Lung (tissue), 12 donors: Measurements from ENCODE around the gene LDLRAD4. TPM values are rescaled to one million over a fixed set of nuclear protein-coding genes. Genes with fewer than 3 reads are reported as not detected.

ENCODE experiments used
- ATAC-seq: fragments of 200-7000 bp; cut with Tn5 transposase; one replicate; pipeline ENCODE4 v1.9.1; 2020; ENCODE audit warnings: moderate number of reproducible peaks; ENCODE audit not compliant: insufficient read depth, low FRiP score
- DNase-seq, 3 donors: peaks; one replicate each; pipeline ENCODE4 v3.0.0-alpha.2; 2013 to 2017
- H3K27ac ChIP-seq, 2 donors: one replicate each; pipeline ENCODE4 v1.5.1; 2013; ENCODE audit warnings: mild to moderate bottlenecking in 2 of 2, moderate library complexity in 2 of 2, control low read depth in 1 of 2, inconsistent platforms in 1 of 2, low read depth in 1 of 2, low read length in 1 of 2
- H3K27me3 ChIP-seq, 3 donors: one replicate each; pipeline ENCODE4 v1.5.1; 2013; ENCODE audit warnings: low read length in 2 of 3; ENCODE audit not compliant: control insufficient read depth in 3 of 3, insufficient read depth in 3 of 3
- H3K36me3 ChIP-seq, 4 donors: one replicate each; pipeline ENCODE4 v1.5.1; 2013; ENCODE audit warnings: low read length in 4 of 4, mild to moderate bottlenecking in 1 of 4, moderate library complexity in 1 of 4; ENCODE audit not compliant: control insufficient read depth in 4 of 4, insufficient read depth in 4 of 4
- H3K4me1 ChIP-seq, 5 donors: one replicate each; pipeline ENCODE4 v1.5.1; 2013; ENCODE audit warnings: low read length in 5 of 5, mild to moderate bottlenecking in 2 of 5, moderate library complexity in 1 of 5; ENCODE audit not compliant: control insufficient read depth in 5 of 5, insufficient read depth in 5 of 5
- H3K4me3 ChIP-seq: one replicate; pipeline ENCODE4 v1.5.1; 2013; ENCODE audit warnings: mild to moderate bottlenecking, control low read depth, moderate library complexity
- H3K9ac ChIP-seq, 2 donors: one replicate each; pipeline ENCODE4 v1.5.1; 2013; ENCODE audit warnings: low read length in 2 of 2, control low read depth in 1 of 2; ENCODE audit not compliant: insufficient read depth in 1 of 2
- H3K9me3 ChIP-seq, 4 donors: one replicate each; pipeline ENCODE4 v1.5.1; 2013; ENCODE audit warnings: low read length in 3 of 4, mild to moderate bottlenecking in 1 of 4, moderate library complexity in 1 of 4; ENCODE audit not compliant: control insufficient read depth in 4 of 4, insufficient read depth in 3 of 4
- CTCF ChIP-seq: IDR thresholded peaks from 2 replicates; pipeline ENCODE4 v1.5.1; 2012; ENCODE audit warnings: mild to moderate bottlenecking; ENCODE audit errors: control extremely low read depth, extremely low read depth
- WGBS, 2 donors: extraction: QIAGEN DNeasy Blood & Tissue Kit; methylation state at CpG; one replicate each; pipeline ENCODE4 v1.1.7; 2013; 5-methylcytosine and 5-hydroxymethylcytosine counted together
- polyA plus RNA-seq, 2 donors: library from polyadenylated mRNA; stranded (reverse); fragments of 200-250 nt; gene quantifications; one replicate each; pipeline ENCODE4 v1.2.1, GENCODE V29; 2013
- total RNA-seq, 2 donors: library from RNA; depleted of rRNA in 1 of 2; stranded (reverse); fragments of >200 nt in 1 of 2; gene quantifications; one replicate each; pipeline ENCODE4 v1.2.1, GENCODE V29; 2014 to 2021
- donor health status: control.
- donor health status: control.
- donor health status: Bipolar disorder and iron deficiency.
- donor health status: healthy.
- donor health status: DM: yes; HTN: yes; CAD: no.

LDLRAD4 gene
- total and polyA plus RNA-seq, 4 donors = 3.2 to 62.4 (median 19.9) TPM

- DNase-seq (no peak), ATAC-seq (no peak)
- Histone ChIP-seq H3K36me3 (peaks cover 0 to 5% (median 0%) of the 10 kb centered on the region in 4 donors), H3K9ac (no peak overlapping the region), H3K27ac (no peak overlapping the region), H3K4me1 (peaks cover 0 to 15% (median 6%) of the 10 kb centered on the region in 5 donors), H3K4me3 (no peak overlapping the region), H3K27me3 (no peaks in the 10 kb centered on the region), H3K9me3 (peaks cover 0 to 19% (median 0%) of the 10 kb centered on the region in 4 donors)
- WGBS, 2 donors = 79 to 87% methylated on average over 5 of the region's 5 CpGs
- TF ChIP-seq CTCF = no peak
Measured at GRCh38 chr18:13635046-13635445, 416.5 kb downstream of the LDLRAD4 start.

GRCh38 chr18:13638719-13639595 lies 420.4 kb downstream of the LDLRAD4 start:
- H3K9me3 ChIP-seq = peaks cover 0 to 2% (median 0%) of the 10 kb centered on the region in 4 donors
- H3K9ac ChIP-seq = no peak overlapping the region
- ATAC-seq (no peak), DNase-seq (peak; percentile 61 to 80 (median 72))
- H3K36me3 ChIP-seq = no peaks in the 10 kb centered on the region
- 88 to 89% methylated on average over 10 of the region's 10 CpGs for WGBS, 2 donors
- peaks cover 0 to 28% (median 12%) of the 10 kb centered on the region in 5 donors for H3K4me1 ChIP-seq
- H3K4me3 ChIP-seq = no peak overlapping the region
- H3K27me3 ChIP-seq = no peaks in the 10 kb centered on the region
- no peak for TF ChIP-seq CTCF
- H3K27ac ChIP-seq = no peak overlapping the region

GRCh38 chr18:13640266-13640860 lies 421.8 kb downstream of the LDLRAD4 start:
- Histone ChIP-seq H3K27me3 (no peaks in the 10 kb centered on the region), H3K9me3 (peaks cover 0 to 2% (median 0%) of the 10 kb centered on the region in 4 donors), H3K27ac (no peak overlapping the region), H3K9ac (no peak overlapping the region), H3K36me3 (peaks cover 0 to 3% (median 0%) of the 10 kb centered on the region in 4 donors), H3K4me1 (peaks cover 0 to 28% (median 12%) of the 10 kb centered on the region in 5 donors), H3K4me3 (no peak overlapping the region)
- ATAC-seq = no peak
- no peak for TF ChIP-seq CTCF
- no peak for DNase-seq
- WGBS, 2 donors = 85 to 87% methylated on average over 10 of the region's 10 CpGs
